Activated CD8-positive, alpha-beta memory T cell treated with anti-CD3 and anti-CD28 coated beads, Interleukin-2, amount 50 U/mL, for 24 hours (primary cell): ENCODE measurements around the gene MRS2.

Source experiments
- DNase-seq: peaks from one replicate; pipeline ENCODE4 v3.0.0-alpha.2; 2020; ENCODE audit errors: extremely low read depth

Gene MRS2

DNA sequence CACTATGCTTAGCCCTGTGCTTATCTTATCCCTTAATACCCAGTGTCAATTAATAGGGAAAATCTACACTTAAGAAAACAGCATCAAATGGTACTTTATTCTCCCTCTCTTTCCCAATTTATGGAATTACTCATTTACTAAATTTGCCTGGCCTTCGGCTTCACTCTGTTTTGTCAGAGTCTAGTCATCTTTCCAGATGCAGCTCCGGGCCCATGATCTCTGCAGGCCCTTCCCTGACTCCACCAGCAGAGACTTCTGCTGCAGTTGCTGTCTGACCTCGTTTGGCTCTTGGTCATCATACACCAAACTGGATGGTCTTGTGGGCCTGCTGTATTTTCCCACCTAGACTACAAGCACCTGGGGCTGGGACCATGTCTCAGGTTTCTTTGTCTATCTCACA, 27.4 kb downstream of the MRS2 start:
- no peak for DNase-seq

DNA sequence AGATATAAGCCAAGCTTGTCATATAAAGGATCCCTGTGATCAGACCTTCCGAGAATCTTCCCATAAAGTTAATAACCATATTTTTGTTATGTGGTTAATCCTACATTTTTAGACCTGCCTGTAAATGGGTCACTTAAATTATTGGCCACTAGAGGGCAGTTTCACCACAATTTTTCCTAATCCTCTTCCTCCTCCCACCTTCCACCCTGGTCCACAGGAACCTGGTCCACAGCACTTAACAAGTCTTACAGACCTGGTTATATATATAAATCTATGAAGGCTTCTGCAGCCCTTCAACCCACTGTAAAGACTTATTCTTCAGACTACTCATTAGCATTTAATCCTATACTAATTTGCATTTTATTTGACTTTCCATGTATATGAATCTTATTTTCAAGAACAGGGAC, 28.3 kb downstream of the MRS2 start:
- no peak for DNase-seq

DNA sequence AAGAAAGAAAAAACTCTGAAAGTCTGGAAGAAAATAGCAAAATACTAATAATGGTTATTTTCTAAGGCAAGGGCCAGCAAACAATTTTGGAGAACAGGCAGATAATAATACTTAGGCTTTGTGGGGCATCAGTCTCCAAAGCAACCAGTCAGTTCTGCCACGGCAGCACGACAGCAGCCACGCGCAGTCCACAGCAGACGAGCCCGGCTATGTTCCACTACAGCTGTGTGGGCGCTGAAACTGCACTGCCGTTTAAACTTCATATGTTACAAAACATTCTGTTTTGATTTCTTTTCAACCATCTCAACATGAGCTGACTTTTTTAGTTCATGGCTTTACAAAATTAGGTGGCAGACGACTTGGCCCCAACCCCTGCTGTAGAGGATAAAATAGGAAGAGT, 29.9 kb downstream of the MRS2 start:
- no peak for DNase-seq

DNA sequence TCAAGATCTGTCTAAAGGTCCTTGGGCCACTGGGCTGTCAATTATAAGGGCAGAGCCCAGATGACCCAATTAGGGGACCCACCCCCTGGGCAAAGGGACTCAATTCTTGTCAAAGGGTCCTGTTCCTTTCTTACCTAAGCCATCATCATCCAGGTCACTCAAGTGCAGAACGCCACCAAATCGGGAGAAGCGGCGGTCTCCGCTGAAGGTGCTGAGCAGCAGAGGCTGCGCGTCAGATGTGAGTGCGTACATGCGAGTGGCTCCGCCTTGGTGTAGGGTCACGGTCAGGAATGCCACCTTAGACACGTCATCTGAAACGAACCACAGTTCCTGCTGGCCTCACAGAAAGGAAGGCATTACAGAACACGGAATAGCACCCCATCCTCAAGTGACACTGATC, 34.2 kb downstream of the MRS2 start:
- no peak for DNase-seq

- no peak for DNase-seq
Measured at GRCh38 chr6:24439858-24440539, 37.3 kb downstream of the MRS2 start.

- no peak for DNase-seq
Measured at GRCh38 chr6:24440897-24441598, 38.3 kb downstream of the MRS2 start.

DNA sequence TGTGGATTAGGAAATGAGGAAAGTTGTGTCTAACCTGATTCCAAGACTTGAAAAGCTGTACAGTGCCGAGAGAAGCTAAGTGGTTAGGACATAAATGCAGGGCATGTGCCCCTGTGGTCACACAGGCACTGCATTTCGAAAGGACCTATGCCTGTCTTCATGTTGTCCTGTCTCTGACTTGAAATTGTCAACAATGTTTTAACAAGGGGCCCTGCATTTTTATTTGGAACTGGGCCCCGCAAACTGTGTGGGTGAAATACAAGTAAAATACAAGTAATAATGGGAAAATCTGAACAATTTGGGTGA, 38.8 kb downstream of the MRS2 start:
- no peak for DNase-seq

GRCh38 chr6:24444588-24444987, 41.9 kb downstream of the MRS2 start:
- no peak for DNase-seq

DNA sequence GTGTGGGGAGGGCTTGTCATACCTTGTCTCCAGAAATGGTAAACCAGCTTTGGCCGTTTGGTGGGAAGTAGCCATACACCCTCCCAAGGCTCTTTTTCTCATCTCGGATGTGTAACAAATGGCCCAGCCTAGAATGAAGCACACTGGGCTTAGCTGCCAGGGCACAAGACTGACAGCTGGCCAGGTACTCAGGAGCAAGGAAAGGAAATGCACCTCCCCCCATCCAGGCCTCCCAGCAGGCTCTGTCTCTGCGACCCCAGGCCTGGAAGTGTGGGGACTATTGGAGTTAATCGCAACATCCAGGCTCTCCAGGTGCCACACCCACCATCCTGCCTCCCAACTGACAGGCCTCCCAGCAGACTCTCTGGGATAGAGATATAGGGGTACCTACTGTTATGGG, 43.0 kb downstream of the MRS2 start:
- DNase-seq = no peak

DNA sequence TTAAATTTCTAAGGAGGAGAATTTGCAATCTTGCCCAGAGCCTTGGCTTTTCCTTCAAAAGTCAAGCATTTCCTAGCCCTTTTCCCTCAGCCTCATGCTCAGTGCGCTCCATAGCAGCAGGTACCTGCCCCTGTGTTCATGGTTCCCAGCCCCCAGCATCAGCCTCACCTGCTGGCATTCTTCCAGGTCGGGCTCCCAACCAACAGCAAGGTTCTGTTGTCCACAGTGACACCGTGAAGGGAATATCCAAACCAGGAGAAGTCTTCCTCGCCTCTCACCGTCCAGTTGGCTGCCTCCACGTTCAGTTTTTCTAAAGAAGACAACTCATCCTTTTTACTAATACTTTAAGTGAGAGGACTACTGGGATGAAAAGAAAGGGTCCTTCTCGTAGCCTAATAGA, 43.9 kb downstream of the MRS2 start:
- no peak for DNase-seq

- no peak for DNase-seq
Measured at GRCh38 chr6:24448396-24448795, 45.7 kb downstream of the MRS2 start.

DNA sequence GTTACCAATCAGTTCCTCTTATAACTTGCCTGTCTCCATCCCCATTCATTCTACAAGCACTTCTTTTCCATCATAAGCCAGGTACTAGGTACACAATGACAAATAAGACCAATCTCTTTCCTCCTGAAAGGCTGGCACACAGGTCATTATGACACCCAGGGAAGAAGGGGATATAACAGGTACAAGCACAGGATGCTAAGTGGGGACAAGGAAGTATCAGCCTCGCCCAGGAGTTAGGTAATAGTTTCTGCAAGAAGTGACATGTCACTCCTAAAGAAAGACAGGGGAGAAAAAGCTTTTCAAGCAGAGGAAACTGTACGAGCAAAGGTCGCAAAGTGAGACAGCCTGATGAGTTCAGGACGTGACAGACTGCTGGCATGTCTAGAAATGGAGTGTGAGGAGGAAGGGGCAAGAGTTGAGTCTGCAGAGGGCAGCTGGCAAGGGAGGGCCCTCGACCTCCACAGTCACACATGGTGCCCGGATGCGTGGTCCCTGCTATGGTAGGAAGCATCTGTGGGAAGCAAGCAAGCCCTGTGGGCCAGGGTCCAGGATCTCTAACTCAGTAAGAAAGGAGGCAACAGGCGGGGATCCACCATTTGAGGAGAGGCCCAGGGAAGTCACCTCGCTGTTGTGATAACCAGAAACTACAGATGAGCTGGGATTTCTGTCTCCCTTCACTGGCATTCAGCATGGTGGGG, 46.2 kb downstream of the MRS2 start:
- DNase-seq = no peak

DNA sequence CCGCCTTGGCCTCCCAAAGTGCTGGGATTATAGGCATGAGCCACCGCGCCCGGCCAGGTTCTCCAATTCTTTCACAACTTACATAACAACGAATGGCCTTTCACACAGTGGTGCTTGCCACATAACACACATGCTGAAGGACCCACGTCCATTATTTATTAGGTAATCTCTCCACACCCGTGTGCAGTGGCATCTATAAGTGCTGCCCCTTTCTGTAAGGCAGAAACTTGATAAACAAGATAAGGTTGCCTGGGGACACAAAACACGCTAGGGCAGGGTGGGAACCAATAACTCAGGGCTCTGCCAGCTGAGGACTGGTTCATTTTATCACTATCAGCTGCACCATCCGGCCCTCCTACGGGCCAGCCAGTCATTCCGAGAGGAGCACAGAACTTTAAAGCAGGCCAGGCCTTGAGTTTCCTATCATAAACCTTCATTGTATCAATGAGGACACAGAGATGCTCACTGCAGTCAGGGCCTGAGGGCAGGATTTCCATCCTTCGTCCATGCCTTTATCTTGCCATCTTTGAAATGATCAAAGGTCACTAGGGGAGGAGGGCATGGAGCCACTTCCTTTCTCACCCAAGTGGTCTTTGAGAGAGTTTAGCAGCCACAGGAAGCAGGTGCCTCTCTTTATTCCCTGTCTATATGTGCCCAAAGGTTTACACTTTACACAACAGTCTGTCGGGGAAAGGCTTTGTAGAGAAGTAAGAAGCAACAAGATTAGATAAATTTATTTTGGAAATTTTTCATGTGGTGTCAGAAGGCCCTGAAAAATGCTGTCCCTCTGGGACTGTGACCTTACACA, 49.0 kb downstream of the MRS2 start:
- DNase-seq = no peak

- no peak for DNase-seq
Measured at GRCh38 chr6:24453921-24454320, 51.2 kb downstream of the MRS2 start.

- DNase-seq = no peak
Measured at GRCh38 chr6:24454452-24454851, 51.7 kb downstream of the MRS2 start.

GRCh38 chr6:24455061-24455460, 52.3 kb downstream of the MRS2 start:
- DNase-seq = no peak

DNA sequence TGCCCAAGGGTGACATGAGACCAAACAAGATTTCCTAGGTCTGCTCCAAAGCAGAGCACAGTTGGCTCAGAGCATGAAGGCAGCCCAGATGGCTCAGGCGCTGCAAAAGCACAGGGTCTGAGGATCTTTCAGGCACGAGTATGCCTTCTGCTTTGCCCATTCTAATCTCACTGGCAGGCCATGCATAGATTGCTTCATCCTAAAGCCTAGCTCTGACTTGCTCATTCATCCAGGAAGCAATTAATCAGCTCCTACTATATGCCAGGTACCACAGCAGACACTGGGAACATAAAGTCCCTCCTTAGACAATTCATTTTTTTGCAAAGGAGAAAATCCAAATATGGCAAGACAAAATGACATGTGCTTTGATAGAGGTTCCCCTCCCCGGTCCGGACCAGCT, 55.4 kb downstream of the MRS2 start:
- no peak for DNase-seq

- DNase-seq = no peak
Measured at GRCh38 chr6:24458941-24459340, 56.2 kb downstream of the MRS2 start.

- DNase-seq = no peak
Measured at GRCh38 chr6:24460966-24461365, 58.2 kb downstream of the MRS2 start.

- no peak for DNase-seq
Measured at GRCh38 chr6:24464253-24465038, 61.7 kb downstream of the MRS2 start.

GRCh38 chr6:24469811-24470210, 67.1 kb downstream of the MRS2 start:
- no peak for DNase-seq

DNA sequence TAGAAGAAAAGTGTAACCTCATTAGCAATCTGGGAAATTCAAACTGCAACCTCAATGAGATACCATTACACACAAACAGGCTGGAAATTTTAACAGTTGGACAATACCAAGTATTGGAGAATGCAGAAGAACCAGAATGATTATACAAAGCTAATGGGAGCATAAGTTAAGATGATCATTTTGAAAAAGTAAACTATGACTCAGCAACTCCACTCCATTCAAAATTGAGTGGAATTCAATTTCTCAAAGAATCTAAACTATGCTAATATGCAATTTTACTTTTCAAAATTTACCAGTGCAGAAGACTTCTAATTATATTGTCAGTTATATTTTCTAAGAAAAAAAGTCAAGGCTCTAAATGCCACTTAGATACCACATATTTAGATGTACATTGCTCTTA, 69.4 kb downstream of the MRS2 start:
- DNase-seq = no peak
